Lung (tissue), 12 donors: Measurements from ENCODE around the gene RIN3. TPM values are rescaled to one million over a fixed set of nuclear protein-coding genes. Genes with fewer than 3 reads are reported as not detected.

Experiments used
- ATAC-seq: fragments of 200-7000 bp; cut with Tn5 transposase; one replicate; pipeline ENCODE4 v1.9.1; 2020; ENCODE audit warnings: moderate number of reproducible peaks; ENCODE audit not compliant: insufficient read depth, low FRiP score
- DNase-seq, 3 donors: peaks; one replicate each; pipeline ENCODE4 v3.0.0-alpha.2; 2013 to 2017
- H3K27ac ChIP-seq, 2 donors: one replicate each; pipeline ENCODE4 v1.5.1; 2013; ENCODE audit warnings: mild to moderate bottlenecking in 2 of 2, moderate library complexity in 2 of 2, control low read depth in 1 of 2, inconsistent platforms in 1 of 2, low read depth in 1 of 2, low read length in 1 of 2
- H3K27me3 ChIP-seq, 3 donors: one replicate each; pipeline ENCODE4 v1.5.1; 2013; ENCODE audit warnings: low read length in 2 of 3; ENCODE audit not compliant: control insufficient read depth in 3 of 3, insufficient read depth in 3 of 3
- H3K36me3 ChIP-seq, 4 donors: one replicate each; pipeline ENCODE4 v1.5.1; 2013; ENCODE audit warnings: low read length in 4 of 4, mild to moderate bottlenecking in 1 of 4, moderate library complexity in 1 of 4; ENCODE audit not compliant: control insufficient read depth in 4 of 4, insufficient read depth in 4 of 4
- H3K4me1 ChIP-seq, 5 donors: one replicate each; pipeline ENCODE4 v1.5.1; 2013; ENCODE audit warnings: low read length in 5 of 5, mild to moderate bottlenecking in 2 of 5, moderate library complexity in 1 of 5; ENCODE audit not compliant: control insufficient read depth in 5 of 5, insufficient read depth in 5 of 5
- H3K4me3 ChIP-seq: one replicate; pipeline ENCODE4 v1.5.1; 2013; ENCODE audit warnings: mild to moderate bottlenecking, control low read depth, moderate library complexity
- H3K9ac ChIP-seq, 2 donors: one replicate each; pipeline ENCODE4 v1.5.1; 2013; ENCODE audit warnings: low read length in 2 of 2, control low read depth in 1 of 2; ENCODE audit not compliant: insufficient read depth in 1 of 2
- H3K9me3 ChIP-seq, 4 donors: one replicate each; pipeline ENCODE4 v1.5.1; 2013; ENCODE audit warnings: low read length in 3 of 4, mild to moderate bottlenecking in 1 of 4, moderate library complexity in 1 of 4; ENCODE audit not compliant: control insufficient read depth in 4 of 4, insufficient read depth in 3 of 4
- WGBS, 2 donors: extraction: QIAGEN DNeasy Blood & Tissue Kit; methylation state at CpG; one replicate each; pipeline ENCODE4 v1.1.7; 2013; 5-methylcytosine and 5-hydroxymethylcytosine counted together
- polyA plus RNA-seq, 2 donors: library from polyadenylated mRNA; stranded (reverse); fragments of 200-250 nt; gene quantifications; one replicate each; pipeline ENCODE4 v1.2.1, GENCODE V29; 2013
- total RNA-seq, 2 donors: library from RNA; depleted of rRNA in 1 of 2; stranded (reverse); fragments of >200 nt in 1 of 2; gene quantifications; one replicate each; pipeline ENCODE4 v1.2.1, GENCODE V29; 2014 to 2021
- TF ChIP-seq, protein P1 (sequence below): IDR thresholded peaks from 2 replicates; pipeline ENCODE4 v1.5.1; 2012; ENCODE audit warnings: mild to moderate bottlenecking; ENCODE audit errors: control extremely low read depth, extremely low read depth
- donor health status: control.
- donor health status: control.
- donor health status: Bipolar disorder and iron deficiency.
- donor health status: healthy.
- donor health status: DM: yes; HTN: yes; CAD: no.

The RIN3 gene
- total and polyA plus RNA-seq, 4 donors: 19.3 to 55.5 (median 40.2) TPM

- Histone ChIP-seq H3K4me3 (peak overlapping the region; percentile 84), H3K9me3 (no peaks in the 10 kb centered on the region), H3K9ac (peak overlapping the region in 1 of 2 donors; percentile 16), H3K27me3 (no peaks in the 10 kb centered on the region), H3K27ac (peak overlapping the region; percentile 82 to 95), H3K4me1 (peaks cover 0 to 20% (median 2%) of the 10 kb centered on the region in 5 donors), H3K36me3 (no peaks in the 10 kb centered on the region)
- TF ChIP-seq, protein P1, sequence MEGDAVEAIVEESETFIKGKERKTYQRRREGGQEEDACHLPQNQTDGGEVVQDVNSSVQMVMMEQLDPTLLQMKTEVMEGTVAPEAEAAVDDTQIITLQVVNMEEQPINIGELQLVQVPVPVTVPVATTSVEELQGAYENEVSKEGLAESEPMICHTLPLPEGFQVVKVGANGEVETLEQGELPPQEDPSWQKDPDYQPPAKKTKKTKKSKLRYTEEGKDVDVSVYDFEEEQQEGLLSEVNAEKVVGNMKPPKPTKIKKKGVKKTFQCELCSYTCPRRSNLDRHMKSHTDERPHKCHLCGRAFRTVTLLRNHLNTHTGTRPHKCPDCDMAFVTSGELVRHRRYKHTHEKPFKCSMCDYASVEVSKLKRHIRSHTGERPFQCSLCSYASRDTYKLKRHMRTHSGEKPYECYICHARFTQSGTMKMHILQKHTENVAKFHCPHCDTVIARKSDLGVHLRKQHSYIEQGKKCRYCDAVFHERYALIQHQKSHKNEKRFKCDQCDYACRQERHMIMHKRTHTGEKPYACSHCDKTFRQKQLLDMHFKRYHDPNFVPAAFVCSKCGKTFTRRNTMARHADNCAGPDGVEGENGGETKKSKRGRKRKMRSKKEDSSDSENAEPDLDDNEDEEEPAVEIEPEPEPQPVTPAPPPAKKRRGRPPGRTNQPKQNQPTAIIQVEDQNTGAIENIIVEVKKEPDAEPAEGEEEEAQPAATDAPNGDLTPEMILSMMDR: no peak
- no peak for DNase-seq
- ATAC-seq: no peak
- 76 to 77% methylated on average over 9 of the region's 9 CpGs for WGBS, 2 donors
Measured at GRCh38 chr14:92512807-92513203, 776 bp upstream of the RIN3 start.

GRCh38 chr14:92513966-92514843, 624 bp downstream of the RIN3 start:
- H3K4me1 ChIP-seq: peaks cover 0 to 20% (median 2%) of the 10 kb centered on the region in 5 donors
- H3K4me3 ChIP-seq: peak overlapping the region; percentile 84
- no peaks in the 10 kb centered on the region for H3K36me3 ChIP-seq
- WGBS, 2 donors: 7 to 8% methylated on average over 75 to 81 of the region's 81 CpGs
- H3K27me3 ChIP-seq: no peaks in the 10 kb centered on the region
- H3K9me3 ChIP-seq: no peaks in the 10 kb centered on the region
- H3K9ac ChIP-seq: peak overlapping the region in 1 of 2 donors; percentile 37
- TF ChIP-seq, protein P1: no peak
- peak overlapping the region; percentile 82 to 95 for H3K27ac ChIP-seq
- DNase-seq (peak in 1 of 3 donors; percentile 39), ATAC-seq (peak; percentile 29)

GRCh38 chr14:92514844-92515514, 1.4 kb downstream of the RIN3 start:
- WGBS, 2 donors: 40 to 54% methylated on average over 15 of the region's 15 CpGs
- H3K9ac ChIP-seq: peak overlapping the region in 1 of 2 donors; percentile 37
- peaks cover 0 to 23% (median 2%) of the 10 kb centered on the region in 5 donors for H3K4me1 ChIP-seq
- no peaks in the 10 kb centered on the region for H3K9me3 ChIP-seq
- peak overlapping the region in 1 of 2 donors; percentile 95 for H3K27ac ChIP-seq
- H3K4me3 ChIP-seq: peak overlapping the region; percentile 84
- ATAC-seq (no peak), DNase-seq (no peak)
- H3K36me3 ChIP-seq: no peaks in the 10 kb centered on the region
- H3K27me3 ChIP-seq: no peaks in the 10 kb centered on the region
- TF ChIP-seq, protein P1: no peak
